GM18502 (cell line): Measurements from ENCODE around the gene FTCD.

ENCODE experiments used
- ATAC-seq: cut with Tn5 transposase; IDR thresholded peaks from one replicate; pipeline ENCODE4 v1.9.1; 2021; ENCODE audit warnings: mild to moderate bottlenecking; ENCODE audit not compliant: unreplicated experiment, poor library complexity

FTCD gene

GRCh38 chr21:46125846-46126301 lies 29.5 kb downstream of the FTCD start:
- no peak for ATAC-seq

GRCh38 chr21:46124926-46125845 lies 30.2 kb downstream of the FTCD start:
- no peak for ATAC-seq

GRCh38 chr21:46124083-46124925 lies 31.1 kb downstream of the FTCD start:
- no peak for ATAC-seq

GRCh38 chr21:46122758-46123683 lies 32.4 kb downstream of the FTCD start:
- no peak for ATAC-seq

GRCh38 chr21:46122237-46122671 lies 33.1 kb downstream of the FTCD start:
- no peak for ATAC-seq

GRCh38 chr21:46121286-46122221 lies 33.8 kb downstream of the FTCD start:
- no peak for ATAC-seq

GRCh38 chr21:46120301-46121285 lies 34.8 kb downstream of the FTCD start:
- no peak for ATAC-seq

GRCh38 chr21:46119637-46120271 lies 35.6 kb downstream of the FTCD start:
- no peak for ATAC-seq

GRCh38 chr21:46119144-46119636 lies 36.2 kb downstream of the FTCD start:
- ATAC-seq = no peak

GRCh38 chr21:46118316-46119143 lies 36.8 kb downstream of the FTCD start:
- no peak for ATAC-seq

- no peak for ATAC-seq
Measured at GRCh38 chr21:46117586-46118315, 37.6 kb downstream of the FTCD start.

GRCh38 chr21:46116776-46117585 lies 38.4 kb downstream of the FTCD start:
- ATAC-seq = no peak

GRCh38 chr21:46116189-46116775 lies 39.1 kb downstream of the FTCD start:
- ATAC-seq = no peak

- ATAC-seq = no peak
Measured at GRCh38 chr21:46115441-46116188, 39.8 kb downstream of the FTCD start.
